AG08395 (cell line): ENCODE data around the gene LCN9.
"Not testable (repeated sequence)": the region's sequence is repeated elsewhere in the genome, so short reads cannot be mapped to it uniquely, and the experiment has no call there.

Experiments used
- DNase-seq: peaks from one replicate; pipeline ENCODE4 v3.0.0; 2012; ENCODE audit warnings: mixed read lengths, low spot score

LCN9 gene

DNA sequence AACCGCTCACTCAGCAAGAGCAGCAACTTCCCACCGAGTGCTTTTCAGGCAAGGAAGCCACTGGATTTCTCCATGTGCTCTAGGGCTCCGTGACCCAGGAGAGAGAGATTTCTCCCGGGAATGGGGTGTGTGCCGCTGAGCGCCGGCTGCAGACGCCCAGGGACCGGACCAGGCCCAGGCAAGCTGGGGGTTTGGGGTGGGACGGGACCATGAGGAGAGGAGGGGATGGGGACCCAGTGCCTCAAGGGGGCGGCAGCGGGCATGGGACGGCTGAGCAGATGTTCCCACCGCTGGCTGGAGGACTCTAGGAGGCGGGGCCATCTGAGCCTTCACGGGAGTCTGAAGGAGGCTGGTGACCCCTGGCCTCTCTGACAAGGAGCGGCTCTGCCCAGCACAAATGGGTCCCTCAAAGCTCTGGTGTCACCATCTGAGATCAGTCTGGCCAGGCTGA is 8.5 kb downstream of the LCN9 start:
- DNase-seq: no peak

DNA sequence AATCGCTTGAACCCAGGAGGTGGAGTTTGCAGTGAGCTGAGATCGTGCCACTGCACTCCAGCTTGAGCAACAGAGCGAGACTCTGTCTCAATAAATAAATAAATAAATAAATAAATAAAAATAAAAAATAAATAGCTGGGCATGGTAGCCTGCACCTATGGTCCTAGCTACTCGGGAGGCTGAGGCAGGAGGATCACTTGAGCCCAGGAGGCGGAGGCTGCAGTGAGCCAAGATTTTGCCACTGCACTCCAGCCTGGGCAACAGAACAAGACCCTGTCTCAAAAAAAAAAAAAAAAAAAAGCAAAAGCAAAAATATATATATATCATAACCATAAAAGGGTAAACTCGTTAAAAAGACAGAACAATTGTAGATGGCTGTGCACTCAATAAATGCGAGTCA is 9.7 kb downstream of the LCN9 start:
- not testable (repeated sequence) for DNase-seq

DNA sequence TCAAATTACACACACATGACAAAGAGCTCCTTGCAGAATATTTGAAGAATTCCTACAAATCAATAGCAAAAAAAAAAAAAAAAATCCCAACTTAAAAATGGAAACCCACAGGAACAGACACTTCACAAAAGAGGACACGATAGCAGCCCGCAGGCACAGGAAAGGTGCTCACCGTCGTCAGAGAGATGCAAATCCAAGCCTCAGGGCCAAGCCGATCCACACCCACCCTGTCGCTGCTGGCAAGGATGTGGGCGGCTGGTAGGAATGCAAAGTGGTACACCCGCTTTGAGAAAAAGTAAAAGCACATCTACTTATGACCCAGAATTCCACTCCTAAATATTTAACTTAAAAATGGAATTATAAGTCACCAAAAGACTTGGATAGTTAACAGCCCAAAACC is 10.8 kb downstream of the LCN9 start:
- DNase-seq: no peak

DNA sequence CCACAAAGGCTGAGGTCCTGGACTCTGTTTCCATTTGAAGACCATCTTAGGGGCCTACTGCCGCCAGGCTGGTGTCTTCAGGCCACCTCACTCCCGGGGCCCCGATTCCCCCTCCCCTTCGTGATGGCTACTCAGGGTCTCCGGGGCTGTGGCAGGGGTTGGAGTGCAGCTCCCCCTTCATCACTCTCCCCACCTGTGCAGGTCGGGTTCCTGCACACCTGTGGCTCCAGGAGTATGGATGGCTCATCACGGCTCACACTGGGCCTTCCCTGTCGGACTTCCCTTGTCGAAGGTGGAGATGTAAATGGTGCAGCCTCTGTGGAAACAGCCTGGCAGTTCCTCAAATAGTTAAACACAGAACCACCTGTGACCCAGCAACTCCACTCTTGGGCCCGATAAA is 11.9 kb downstream of the LCN9 start:
- no peak for DNase-seq

DNA sequence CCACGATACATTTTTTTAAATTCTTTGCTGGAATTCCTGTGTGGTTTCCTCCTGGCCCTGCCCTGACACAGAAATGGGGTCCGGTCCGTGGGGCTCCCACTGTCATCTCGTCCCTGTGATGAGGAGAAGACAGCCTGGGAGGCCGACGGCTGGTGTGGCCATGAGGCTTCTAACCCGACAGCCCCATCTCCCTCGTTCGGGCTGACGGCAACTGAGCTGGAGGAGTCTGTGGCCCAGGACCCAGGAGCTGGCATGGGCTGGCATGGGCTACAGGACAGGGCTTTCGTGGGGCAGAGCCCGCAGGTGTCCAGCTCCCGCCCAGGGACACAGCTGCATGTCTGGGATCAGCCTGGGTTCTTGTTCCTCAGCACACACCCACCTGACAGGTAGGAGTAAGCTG is 13.8 kb downstream of the LCN9 start:
- no peak for DNase-seq

DNA sequence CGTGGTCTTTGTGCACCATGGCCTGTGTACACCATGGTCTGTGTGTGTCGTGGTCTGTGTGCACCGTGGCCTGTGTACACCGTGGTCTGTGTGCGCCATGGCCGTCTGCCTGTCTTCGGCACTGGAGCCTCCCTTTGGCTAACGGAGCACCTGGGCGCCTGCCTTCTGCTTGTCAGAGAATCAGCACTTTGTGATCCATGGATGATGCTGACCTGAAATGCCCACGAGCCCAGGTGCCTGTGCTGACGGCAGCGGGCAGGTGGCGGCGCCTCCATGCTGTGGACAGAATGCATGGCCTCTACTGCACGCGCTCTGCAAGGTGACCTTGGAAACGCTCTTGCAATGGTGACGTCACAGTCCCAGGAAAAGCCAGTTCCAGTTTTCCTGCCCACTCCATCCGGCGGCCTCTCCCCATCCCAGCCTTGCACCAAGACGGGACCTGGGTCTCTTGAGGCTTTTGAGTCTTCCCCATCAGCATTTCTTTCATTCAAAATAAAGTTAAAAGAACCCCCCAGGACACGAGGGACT is 14.6 kb downstream of the LCN9 start:
- DNase-seq: no peak

DNA sequence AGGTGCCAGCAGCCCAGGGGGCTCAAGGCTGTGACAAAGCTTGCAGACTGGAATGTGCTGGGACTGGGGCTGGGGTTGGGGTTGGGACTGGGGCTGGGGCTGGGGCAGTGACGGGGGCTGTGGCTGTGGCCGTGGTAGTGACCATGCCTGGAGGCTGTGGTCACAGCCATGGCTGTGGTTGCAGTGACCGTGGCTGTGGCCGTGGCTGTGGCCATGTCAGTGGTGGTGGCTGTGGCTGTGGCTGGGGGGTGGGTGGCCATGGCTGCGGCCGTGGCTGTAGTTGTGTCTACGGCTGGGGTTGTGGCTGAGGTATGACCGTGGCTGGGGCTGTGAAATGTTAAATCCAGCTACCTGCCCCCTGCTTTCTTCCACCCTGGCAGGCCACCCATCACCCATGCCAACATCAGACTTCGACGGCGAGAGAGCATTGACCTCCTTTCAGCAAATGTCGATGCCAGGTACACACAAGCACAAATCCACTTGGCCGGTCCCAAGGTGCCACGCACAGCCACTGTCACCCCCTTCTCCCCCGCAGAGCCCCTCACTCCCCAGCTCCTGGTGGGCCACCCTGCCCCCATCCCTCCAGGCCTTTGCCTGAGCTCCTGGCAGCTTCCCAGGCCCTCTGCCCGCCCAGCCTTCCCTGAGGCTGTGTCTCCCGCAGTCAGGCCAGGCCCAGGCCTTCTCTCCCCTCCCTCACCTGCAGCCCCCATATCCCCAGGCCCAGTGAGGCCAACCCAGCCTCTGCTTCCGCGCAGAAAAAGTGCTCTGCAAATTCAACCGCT is 15.3 kb downstream of the LCN9 start:
- DNase-seq: no peak

DNA sequence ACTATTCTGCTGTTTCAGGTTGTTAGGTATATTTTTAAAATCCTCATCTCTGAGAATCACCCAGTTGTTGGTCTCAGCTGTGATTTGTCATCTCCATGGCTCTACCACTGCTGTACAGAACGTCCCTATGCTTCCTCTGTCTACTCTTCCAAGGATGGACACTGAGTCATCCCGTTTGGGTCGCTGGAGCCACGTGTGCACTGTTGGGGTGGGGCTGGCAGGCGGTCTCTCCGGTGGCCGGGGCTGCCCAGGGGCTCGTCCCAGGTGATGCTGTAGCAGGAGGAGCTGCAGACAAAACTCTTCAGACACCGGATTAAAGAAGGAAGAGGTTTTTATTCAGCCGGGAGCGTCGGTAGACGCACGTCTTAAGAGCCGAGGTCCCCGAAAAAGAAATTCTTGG is 16.9 kb downstream of the LCN9 start:
- DNase-seq: no peak

DNA sequence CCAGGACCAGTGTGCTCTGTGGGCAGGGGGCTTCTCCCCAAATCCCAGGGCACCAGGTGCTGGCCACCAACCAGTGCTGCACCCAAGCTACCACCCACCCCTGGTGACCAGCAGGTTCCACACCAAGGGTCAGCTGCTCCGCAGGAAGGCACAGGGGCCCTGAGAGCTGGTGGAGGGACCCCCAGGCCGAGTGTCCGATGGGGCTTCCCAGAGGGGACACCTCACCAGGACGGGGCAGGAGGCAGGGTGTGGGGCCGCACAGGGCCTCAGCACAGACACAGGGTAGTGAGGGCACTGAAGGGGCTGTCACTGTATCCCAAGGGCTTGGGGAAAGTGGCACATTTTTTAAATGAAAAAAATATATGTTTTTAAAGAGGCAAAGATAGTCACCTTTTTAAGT is 18.1 kb downstream of the LCN9 start:
- DNase-seq: no peak

DNA sequence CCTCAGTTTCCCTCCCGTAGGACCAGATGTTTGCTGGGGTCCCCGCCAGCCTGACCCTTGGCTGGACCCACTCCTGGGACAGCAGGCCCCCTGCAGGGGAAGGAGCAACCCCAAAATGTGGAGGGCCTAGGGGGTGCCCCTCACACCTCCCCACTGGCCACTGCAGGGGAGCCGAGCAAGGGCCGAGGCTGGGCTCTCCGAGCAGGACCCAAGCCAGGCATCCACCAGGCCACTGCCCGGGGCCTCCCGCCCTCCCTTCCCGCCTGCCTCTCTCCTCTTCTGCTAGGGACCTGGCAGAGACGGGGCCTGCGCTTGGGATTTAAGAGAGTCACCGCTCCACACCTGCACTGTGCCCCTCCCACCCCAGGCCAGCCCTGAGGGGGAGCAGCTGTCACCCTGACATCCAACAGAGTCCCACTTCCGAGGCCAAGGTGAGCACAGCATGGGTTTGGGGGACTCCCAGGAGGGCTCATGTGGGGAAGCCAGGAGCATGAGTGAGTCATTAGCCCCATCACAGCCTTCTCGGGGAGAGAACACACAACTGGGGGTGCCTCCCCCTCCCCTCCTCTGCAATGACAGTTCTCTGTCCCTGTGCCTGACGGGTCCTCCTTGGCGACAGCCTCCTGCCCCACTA is 20.4 kb downstream of the LCN9 start:
- no peak for DNase-seq

DNA sequence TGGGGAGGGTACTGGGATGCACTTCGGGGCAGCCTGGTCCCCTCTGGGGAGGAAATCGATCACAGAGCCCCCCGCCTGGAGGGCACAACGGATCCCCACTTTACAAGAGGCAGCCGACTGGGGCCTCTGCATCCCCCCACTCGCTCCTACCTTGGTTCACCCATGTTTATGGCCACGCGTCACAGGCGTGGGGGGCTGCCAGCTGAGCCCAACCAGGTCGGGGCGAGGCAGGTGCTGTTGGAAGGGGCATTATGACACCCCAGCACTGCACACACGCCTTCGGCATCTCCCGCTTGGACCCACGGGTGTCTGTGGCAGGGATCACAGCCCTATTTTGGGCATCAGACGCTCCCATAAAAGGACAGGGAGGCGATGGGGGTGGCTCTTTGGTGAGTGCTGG is 21.6 kb downstream of the LCN9 start:
- no peak for DNase-seq

DNA sequence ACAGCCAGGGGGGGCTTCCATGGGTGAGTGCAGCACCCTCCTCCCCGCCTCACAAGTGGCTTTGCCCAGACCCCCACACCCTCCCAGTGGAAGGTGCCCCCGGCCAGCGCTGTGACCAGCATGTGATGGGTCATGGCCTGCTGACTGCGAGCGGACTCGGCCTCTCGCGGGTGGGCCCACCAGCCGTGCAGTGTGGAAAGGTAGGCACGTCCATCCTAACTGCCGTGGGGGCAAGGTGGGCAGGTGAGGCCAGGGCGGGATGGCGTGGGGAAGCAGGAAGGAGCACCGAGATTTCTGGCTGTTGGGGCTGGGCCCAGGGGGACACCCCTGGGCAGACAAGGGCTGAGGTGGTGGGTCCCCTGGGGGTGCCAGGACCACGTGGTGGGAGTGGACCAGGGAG is 24.1 kb downstream of the LCN9 start:
- DNase-seq: no peak

DNA sequence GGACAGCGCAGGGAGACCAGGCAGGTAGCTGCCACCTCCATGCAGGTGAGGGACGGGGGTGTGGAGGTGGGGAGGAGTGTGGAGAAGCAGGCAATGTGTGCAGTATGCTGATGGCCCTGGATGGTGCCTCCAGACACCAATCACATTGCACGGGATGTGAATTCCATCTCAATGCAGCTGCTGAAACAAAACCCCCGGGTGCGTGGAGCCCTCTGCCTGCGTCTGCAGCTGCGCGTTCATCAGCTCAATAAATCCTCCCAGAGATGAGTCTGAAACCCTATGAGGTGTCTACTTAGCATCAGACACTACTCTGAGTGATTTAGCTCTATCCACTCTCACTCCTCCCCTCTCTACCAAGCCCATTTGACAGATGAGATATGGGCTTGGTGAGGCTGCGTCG is 25.9 kb downstream of the LCN9 start:
- no peak for DNase-seq

DNA sequence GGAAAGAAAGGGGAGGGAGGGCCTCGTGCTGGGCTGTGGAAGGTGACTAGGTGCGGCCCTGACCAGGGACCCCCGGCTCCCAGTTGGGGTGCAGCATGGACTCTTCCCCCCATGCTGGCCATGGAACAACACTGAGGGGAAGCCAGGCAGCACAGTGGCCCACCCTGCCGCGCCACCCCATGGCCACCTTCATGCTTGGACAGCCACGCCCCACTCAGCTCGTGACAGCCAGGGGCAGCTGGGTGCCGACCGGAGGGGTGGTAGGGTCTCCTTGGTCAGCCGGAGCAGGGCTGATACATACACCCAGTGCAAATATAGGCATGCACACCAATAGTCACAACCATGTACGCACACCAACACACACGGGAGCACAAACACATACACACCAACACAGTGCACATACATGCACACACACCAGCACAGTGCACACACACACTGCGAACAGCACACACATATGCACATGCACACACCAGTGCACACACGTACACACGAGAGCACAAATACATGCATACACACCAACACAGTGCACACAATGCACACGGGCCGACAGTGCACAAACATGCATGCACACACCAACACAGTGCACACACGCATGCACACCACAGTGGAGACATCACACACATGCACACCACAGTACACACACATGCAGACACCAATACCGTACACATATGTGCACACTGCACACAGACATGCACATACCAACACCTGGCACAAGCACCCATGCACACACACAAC is 27.9 kb downstream of the LCN9 start:
- DNase-seq: no peak

DNA sequence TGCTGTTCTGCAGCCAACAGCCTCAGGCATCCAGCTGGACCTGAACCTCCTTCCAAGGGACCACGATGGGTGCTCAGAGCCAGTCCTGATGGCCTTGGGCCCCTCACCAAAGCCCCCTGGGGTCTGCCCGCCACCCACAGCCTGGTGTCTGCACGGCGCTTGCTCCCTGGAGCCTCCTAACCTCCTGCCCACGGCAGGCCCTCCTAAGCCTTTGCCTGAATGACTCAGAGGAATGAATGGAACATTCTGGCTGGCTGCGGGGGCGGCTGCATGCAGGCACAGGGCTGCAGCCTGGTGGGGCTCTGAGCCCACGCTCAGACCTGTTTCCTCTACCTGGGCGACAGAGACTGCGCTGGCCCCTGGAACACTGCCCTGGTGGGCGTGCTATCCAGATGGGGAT is 29.3 kb downstream of the LCN9 start:
- DNase-seq: no peak

DNA sequence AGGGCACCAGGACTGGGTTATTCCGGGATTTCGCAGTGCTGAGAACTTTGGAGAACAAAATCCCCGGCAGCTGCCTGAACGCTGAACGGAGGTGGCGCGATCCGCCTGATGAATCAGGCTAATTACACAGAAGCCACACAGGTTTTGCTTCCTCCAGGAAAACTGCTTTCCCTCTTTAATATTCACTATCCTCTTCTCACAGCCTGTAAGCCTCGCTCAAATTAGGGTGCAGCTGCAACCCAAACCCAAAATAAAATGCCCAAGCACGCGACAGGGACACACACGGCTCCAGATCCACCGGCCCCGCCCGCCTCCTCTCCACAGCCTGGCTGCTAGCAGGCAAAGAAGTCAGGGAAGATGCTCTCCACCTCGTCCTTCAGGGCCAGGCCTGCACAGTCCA is 30.2 kb downstream of the LCN9 start:
- DNase-seq: no peak

DNA sequence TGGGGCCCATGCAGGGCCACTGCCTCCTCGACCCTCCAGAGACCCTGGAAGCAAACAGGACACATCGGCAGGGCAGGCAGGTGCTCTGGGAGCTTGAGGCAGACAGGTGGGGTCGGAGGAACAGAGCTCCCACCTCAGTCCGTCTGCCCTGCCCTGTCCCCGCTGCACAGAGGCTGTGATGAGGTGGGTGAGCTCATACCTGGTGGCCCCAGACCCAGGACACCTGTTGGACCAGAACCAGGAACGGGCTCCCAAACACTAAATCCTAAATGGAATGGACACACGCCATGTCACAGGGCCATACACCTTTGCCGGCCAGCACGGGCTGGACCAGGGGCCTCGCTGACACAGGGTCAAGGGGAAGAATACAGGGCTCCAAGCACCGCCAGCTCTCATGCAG is 30.7 kb downstream of the LCN9 start:
- no peak for DNase-seq

DNA sequence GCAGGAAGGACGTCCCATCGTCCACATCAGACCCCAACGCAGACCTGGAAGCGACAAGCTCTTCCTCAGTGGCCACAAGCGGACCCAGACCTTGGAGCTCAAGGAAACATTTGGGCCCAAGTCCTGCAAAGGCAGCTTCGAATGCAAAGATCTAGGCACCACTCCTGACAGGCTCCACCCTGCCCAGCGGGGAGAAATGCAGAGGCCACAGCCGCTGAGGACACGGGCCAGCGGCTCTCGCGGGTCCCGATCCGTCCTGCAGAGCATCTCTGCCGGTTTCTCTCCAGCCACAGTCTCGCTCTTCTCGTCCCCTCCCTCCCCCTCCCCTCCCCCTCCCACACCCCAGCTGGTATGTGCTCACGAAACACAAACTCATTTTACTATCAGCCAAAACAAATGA is 31.3 kb downstream of the LCN9 start:
- DNase-seq: no peak

DNA sequence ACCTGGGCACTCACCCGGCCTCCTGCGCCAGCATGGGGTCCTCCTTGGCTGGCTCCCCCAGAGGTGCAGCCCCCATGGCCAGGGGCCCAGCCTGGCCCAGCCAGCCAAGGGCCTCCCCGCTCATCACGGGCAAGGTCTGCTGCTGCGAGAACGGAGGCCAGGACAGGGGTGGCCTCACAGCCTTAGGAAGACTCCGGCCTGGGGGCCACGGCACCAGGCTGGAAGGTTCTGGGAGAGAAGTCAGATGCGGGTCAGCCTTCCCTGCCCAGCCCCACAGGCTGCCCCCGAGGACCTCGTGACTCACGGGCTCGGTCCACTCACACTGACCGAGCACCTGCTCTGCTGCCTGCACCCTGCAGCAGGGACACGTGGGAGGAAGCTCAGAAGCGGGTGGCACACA is 31.9 kb downstream of the LCN9 start:
- no peak for DNase-seq

DNA sequence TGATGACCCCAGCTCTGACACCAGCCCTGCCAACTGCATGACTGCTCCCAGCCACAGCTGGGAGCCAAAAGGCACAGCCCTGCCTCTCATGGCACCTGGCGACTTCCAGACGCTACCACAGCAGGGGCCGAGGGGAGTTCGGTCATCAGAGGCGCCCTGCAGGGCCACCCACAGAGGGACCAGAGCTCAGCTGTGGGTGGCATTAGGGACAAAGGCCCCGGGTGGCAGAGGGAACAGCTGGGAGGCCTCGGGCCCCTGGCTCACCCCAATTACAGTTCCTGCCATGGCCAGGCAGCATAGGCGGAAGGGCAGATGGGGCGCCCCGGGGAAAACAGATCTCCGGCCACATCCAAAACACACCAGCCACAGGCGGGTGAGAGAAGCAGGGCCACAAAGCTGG is 32.5 kb downstream of the LCN9 start:
- DNase-seq: no peak

DNA sequence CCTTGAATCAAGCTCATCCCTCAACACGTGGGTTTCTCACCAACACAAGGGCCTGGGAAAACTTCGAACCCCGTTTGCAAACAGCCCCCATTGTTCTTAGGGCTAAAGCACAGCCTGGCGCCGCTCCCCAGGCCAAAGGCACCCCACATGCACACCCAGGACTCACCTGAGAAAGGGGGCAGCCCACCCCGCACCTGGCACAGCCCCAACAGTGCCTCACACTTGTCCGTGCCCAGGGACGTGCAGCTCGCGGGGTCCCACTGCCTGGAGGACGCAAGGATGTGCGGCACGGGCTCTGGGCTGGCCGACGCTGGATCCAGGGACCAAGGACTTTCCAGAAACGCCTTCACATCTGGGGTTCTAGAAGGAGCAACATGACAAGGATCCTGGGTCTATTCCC is 33.3 kb downstream of the LCN9 start:
- no peak for DNase-seq

DNA sequence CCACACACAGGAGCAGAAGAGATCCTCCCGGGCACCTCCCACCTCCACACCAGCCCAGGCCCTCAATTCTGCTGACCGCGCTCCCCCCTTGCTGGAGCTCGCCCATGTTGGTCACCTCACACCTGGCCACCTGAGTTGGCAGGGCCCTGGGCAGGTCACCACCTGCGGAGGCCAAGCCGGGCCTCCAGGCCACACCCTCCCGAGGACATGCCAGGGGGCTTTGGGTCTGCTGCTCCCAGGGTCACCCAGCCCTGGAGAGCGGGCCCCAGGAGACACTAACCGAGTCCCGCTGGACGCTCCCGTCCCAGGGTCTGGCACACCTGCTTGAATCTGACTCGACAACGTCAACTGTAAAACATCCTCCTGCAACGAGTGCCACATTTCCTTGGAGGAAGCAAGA is 34.1 kb downstream of the LCN9 start:
- DNase-seq: no peak

DNA sequence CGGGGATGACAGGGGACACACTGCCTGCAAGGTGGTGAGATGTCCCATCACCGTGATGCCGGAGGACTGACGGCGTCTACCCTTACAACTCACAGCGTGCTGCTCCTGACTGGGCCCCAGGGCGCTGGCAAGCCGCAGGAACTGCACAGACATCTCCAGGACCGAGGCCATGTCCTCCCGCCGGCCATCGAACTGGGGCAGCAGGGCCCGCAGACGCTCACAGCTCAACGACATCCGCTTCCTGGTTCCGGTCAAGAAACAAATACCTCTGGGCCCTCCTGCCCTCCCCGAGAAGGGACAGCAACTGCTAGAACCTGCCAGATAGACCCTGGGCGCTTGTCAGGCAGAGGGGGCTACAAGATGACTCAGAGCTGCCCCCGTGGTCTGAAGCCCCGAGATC is 35.1 kb downstream of the LCN9 start:
- DNase-seq: no peak
